Esophagus squamous epithelium (tissue), 5 donors: Measurements from ENCODE around the gene RNF180. TPM values are rescaled to one million over a fixed set of nuclear protein-coding genes. Genes with fewer than 3 reads are reported as not detected.

ENCODE experiments used
- DNase-seq: peaks from one replicate; lab custom pipeline; 2025; lab: John Stamatoyannopoulos, UW
- H3K27ac ChIP-seq, 4 donors: fragments of 200-600 bp; sonication (generic); one replicate each; pipeline ENCODE4 v1.5.1; 2016 to 2019; ENCODE audit warnings: mild to moderate bottlenecking in 1 of 4
- H3K27me3 ChIP-seq, 4 donors: fragments of 200-600 bp; sonication (generic); 1 replicate in 3 of 4; 2 replicates in 1 of 4; pipeline versions ENCODE4 v1.5.1 to v1.6.0; 2017 to 2021; ENCODE audit warnings: antibody characterized with exemption in 1 of 4
- H3K36me3 ChIP-seq, 3 donors: fragments of 200-600 bp; sonication (generic); one replicate each; pipeline ENCODE4 v1.5.1; 2016 to 2019
- H3K4me1 ChIP-seq, 3 donors: fragments of 200-600 bp; sonication (generic); one replicate each; pipeline ENCODE4 v1.5.1; 2017 to 2019
- H3K4me3 ChIP-seq, 4 donors: fragments of 200-600 bp; sonication (generic); 1 replicate in 3 of 4; 2 replicates in 1 of 4; pipeline ENCODE4 v1.5.1; 2016 to 2019; ENCODE audit warnings: mild to moderate bottlenecking in 2 of 4, moderate library complexity in 1 of 4
- H3K9me3 ChIP-seq, 3 donors: fragments of 200-600 bp; sonication (generic); one replicate each; pipeline ENCODE4 v1.5.1; 2016 to 2019
- CTCF ChIP-seq, 6 experiments: fragments of 450-650 bp in 4 of 6; fragments of 200-600 bp in 2 of 6; sonication (generic) in 2 of 6; IDR thresholded peaks; one replicate each; pipeline ENCODE4 v1.5.1; 2016 to 2019; ENCODE audit warnings: antibody characterized with exemption in 6 of 6, mild to moderate bottlenecking in 4 of 6, moderate library complexity in 4 of 6
- POLR2A ChIP-seq, 4 donors: fragments of 450-650 bp; IDR thresholded peaks; one replicate each; pipeline ENCODE4 v1.6.1; 2017; ENCODE audit warnings: antibody characterized with exemption in 4 of 4, mild to moderate bottlenecking in 4 of 4, moderate library complexity in 3 of 4
- WGBS, 2 donors: methylation state at CpG; one replicate each; pipeline ENCODE4 v1.1.5; 2018; 5-methylcytosine and 5-hydroxymethylcytosine counted together
- intact Hi-C: fragments of 100-400 bp; cut with DNase I; formaldehyde crosslinking; loops from one replicate; pipeline ENCODE4 v1.15.0; 2022
- total RNA-seq, 4 donors: library from RNA; depleted of rRNA; stranded (reverse); fragments of >200 nt; gene quantifications; one replicate each; pipeline ENCODE4 v1.1.0, GENCODE V29; 2016
- donor health status: DM: yes; HTN: yes; CAD: no.

The RNF180 gene
- total RNA-seq, 4 donors from 2014 or later = 2.1 to 9.5 (median 3.3) TPM

GRCh38 chr5:64312491-64312890 is 146.8 kb downstream of the RNF180 start:
- intact Hi-C loops = no loop called here
- Histone ChIP-seq H3K9me3 (no peaks in the 10 kb centered on the region), H3K36me3 (no peaks in the 10 kb centered on the region), H3K4me1 (no peaks in the 10 kb centered on the region), H3K4me3 (no peak overlapping the region), H3K27ac (no peak overlapping the region), H3K27me3 (no peaks in the 10 kb centered on the region)
- WGBS, 2 donors = 81 to 82% methylated on average over 4 of the region's 4 CpGs
- no peak for TF ChIP-seq CTCF (IDR thresholded peaks at IDR 0.05)
- DNase-seq = no peak

GRCh38 chr5:64315778-64316177 is 150.1 kb downstream of the RNF180 start:
- H3K27ac ChIP-seq = no peak overlapping the region
- 64 to 69% methylated on average over 1 of the region's 1 CpG for WGBS, 2 donors
- no peak for TF ChIP-seq CTCF (IDR thresholded peaks at IDR 0.05)
- no peak for TF ChIP-seq POLR2A (IDR thresholded peaks at IDR 0.05)
- intact Hi-C loops = no loop called here
- DNase-seq = no peak
- H3K4me1 ChIP-seq = no peaks in the 10 kb centered on the region
- no peaks in the 10 kb centered on the region for H3K36me3 ChIP-seq
- H3K4me3 ChIP-seq = no peak overlapping the region
- no peaks in the 10 kb centered on the region for H3K9me3 ChIP-seq
- H3K27me3 ChIP-seq = no peaks in the 10 kb centered on the region

- H3K36me3 ChIP-seq = no peaks in the 10 kb centered on the region
- no peaks in the 10 kb centered on the region for H3K27me3 ChIP-seq
- WGBS, 2 donors = 58 to 75% methylated on average over 1 of the region's 1 CpG
- intact Hi-C loops = no loop called here
- H3K4me3 ChIP-seq = no peak overlapping the region
- no peak overlapping the region for H3K27ac ChIP-seq
- no peaks in the 10 kb centered on the region for H3K9me3 ChIP-seq
- no peak for DNase-seq
- TF ChIP-seq CTCF (IDR thresholded peaks at IDR 0.05) = no peak
- no peak for TF ChIP-seq POLR2A (IDR thresholded peaks at IDR 0.05)
- H3K4me1 ChIP-seq = no peaks in the 10 kb centered on the region
Observed at GRCh38 chr5:64318175-64318574, 152.5 kb downstream of the RNF180 start.

GRCh38 chr5:64323591-64323990 is 157.9 kb downstream of the RNF180 start:
- intact Hi-C loops = no loop called here
- Histone ChIP-seq H3K36me3 (peaks cover 0 to 13% (median 0%) of the 10 kb centered on the region in 3 donors), H3K4me1 (no peaks in the 10 kb centered on the region), H3K27me3 (no peaks in the 10 kb centered on the region), H3K4me3 (no peak overlapping the region), H3K9me3 (no peaks in the 10 kb centered on the region), H3K27ac (no peak overlapping the region)
- TF ChIP-seq POLR2A (IDR thresholded peaks at IDR 0.05) (no peak), CTCF (IDR thresholded peaks at IDR 0.05) (no peak)
- WGBS, 2 donors = 18 to 58% methylated on average over 1 of the region's 1 CpG
- no peak for DNase-seq

GRCh38 chr5:64330728-64331231 is 165.1 kb downstream of the RNF180 start:
- no peak overlapping the region for H3K27ac ChIP-seq
- peaks cover 0 to 21% (median 0%) of the 10 kb centered on the region in 3 donors for H3K36me3 ChIP-seq
- intact Hi-C loops = no loop called here
- no peaks in the 10 kb centered on the region for H3K27me3 ChIP-seq
- WGBS, 2 donors = 39 to 80% methylated on average over 1 to 3 of the region's 6 CpGs
- peaks cover 0 to 16% (median 0%) of the 10 kb centered on the region in 3 donors for H3K4me1 ChIP-seq
- no peak for TF ChIP-seq POLR2A (IDR thresholded peaks at IDR 0.05)
- no peak for TF ChIP-seq CTCF (IDR thresholded peaks at IDR 0.05)
- H3K4me3 ChIP-seq = no peak overlapping the region
- DNase-seq = no peak
- H3K9me3 ChIP-seq = no peaks in the 10 kb centered on the region
